AG10803 (cell line): Measurements from ENCODE around the gene OTUD1.
"Not testable (repeated sequence)": the region's sequence is repeated elsewhere in the genome, so short reads cannot be mapped to it uniquely, and the experiment has no call there.

ENCODE experiments used
- DNase-seq: peaks from one replicate; pipeline ENCODE4 v3.0.0; 2010; ENCODE audit warnings: low read depth
- H3K4me3 ChIP-seq: 2 replicates; pipeline ENCODE4 v1.5.1; 2011; ENCODE audit warnings: mild to moderate bottlenecking, low read length, control low read depth
- TF ChIP-seq, protein P1 (sequence below): conservative IDR thresholded peaks from 2 replicates; pipeline ENCODE4 v1.5.1; 2011; ENCODE audit warnings: mild to moderate bottlenecking, low read length, control low read depth, inconsistent platforms

The OTUD1 gene, protein sequence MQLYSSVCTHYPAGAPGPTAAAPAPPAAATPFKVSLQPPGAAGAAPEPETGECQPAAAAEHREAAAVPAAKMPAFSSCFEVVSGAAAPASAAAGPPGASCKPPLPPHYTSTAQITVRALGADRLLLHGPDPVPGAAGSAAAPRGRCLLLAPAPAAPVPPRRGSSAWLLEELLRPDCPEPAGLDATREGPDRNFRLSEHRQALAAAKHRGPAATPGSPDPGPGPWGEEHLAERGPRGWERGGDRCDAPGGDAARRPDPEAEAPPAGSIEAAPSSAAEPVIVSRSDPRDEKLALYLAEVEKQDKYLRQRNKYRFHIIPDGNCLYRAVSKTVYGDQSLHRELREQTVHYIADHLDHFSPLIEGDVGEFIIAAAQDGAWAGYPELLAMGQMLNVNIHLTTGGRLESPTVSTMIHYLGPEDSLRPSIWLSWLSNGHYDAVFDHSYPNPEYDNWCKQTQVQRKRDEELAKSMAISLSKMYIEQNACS

DNA sequence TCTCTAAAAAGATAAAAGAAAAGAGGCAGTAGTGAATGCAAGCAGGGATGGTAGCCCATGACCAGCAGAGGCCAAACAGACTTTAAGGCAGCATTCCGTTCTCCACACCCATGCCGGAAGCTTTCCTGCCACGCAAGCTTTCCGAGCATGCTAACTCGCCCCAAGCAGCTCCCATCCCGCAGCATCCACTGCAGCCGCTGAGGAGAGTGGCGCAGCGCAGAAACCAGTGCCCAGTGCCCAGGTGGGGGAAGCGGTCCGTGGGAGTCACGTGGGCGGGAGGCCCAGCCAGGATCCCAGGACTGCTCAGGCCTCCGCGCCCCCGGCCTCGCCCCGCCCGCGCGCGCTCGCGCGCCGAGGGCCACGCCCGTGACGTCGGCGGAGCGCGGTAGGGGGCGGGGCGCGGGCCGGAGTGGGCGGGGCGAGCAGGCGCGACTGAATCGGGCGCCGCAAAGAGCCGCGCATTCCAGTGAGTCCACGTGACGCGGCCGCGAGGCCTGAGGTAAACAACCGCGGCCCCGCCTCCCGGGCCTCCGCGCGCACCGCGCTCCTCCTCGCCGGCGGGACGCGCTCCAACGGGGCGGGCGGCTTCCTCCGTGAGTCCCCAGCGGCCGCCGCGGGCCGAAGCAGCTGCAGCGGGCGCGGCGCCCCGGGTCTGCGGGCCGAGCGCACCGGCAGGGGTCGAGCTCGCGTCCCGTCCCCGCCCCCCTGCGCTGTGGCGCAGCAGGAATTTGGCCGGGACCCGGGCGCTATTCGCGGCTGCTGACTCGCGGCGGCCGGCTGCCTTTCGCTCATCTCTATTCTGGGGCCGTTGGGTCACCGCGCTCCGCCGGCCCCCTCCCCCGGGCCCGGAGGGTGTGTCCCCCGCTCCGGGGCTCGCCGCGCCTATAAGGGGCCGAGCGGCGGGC, at the start of gene OTUD1:
Gene OTUD1, plus strand, starts transcription at position 529 of the 905 bp plus-strand sequence. CDS start 383 bp downstream, outside the sequence.
- H3K4me3 ChIP-seq, result peak within 1 kb of the TSS; percentile 84
- peak; percentile 93 for DNase-seq
- TF ChIP-seq, protein P1, sequence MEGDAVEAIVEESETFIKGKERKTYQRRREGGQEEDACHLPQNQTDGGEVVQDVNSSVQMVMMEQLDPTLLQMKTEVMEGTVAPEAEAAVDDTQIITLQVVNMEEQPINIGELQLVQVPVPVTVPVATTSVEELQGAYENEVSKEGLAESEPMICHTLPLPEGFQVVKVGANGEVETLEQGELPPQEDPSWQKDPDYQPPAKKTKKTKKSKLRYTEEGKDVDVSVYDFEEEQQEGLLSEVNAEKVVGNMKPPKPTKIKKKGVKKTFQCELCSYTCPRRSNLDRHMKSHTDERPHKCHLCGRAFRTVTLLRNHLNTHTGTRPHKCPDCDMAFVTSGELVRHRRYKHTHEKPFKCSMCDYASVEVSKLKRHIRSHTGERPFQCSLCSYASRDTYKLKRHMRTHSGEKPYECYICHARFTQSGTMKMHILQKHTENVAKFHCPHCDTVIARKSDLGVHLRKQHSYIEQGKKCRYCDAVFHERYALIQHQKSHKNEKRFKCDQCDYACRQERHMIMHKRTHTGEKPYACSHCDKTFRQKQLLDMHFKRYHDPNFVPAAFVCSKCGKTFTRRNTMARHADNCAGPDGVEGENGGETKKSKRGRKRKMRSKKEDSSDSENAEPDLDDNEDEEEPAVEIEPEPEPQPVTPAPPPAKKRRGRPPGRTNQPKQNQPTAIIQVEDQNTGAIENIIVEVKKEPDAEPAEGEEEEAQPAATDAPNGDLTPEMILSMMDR, result peak; percentile 1; the same call in 1 of the 2 replicates

DNA sequence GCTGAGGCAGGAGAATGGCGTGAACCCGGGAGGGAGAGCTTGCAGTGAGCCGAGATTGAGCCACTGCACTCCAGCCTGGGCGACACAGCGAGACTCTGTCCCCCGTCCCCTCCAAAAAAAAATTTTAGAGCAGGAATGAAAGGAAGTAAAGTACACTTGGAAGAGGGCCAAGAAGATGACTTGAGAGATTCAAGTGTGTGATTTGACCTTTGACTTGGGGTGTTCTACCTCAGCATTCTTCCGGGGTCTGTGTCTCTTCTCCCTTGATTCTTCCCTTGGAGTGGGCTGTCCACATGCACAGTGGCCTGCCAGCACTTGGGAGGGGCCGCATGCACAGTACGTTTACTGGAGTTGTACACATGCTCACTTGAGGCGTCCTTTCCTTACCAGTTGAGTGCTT, 48.5 kb upstream of the OTUD1 start:
- DNase-seq, H3K4me3 ChIP-seq: not testable (repeated sequence)

DNA sequence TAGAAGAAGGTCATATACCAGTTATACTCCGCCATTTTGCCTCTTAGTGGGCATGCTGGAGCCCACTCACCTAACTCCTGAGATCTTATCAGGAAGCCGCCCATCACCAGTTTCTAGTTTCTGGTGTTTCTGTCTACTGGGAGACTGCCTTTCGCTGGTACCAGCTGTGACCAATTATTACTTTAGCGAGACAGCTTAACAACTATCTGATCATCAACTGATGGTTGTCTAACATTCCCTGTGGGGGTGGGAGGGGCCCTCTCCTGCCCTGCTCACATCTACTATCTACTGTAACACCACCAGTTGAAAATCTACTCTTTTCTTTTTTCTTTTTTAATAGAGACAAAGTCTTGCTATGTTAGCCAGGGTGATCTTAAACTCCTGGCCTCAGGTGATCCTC, 48.1 kb upstream of the OTUD1 start:
- DNase-seq, result no peak
- H3K4me3 ChIP-seq, result no peak overlapping the region
- TF ChIP-seq, protein P1, result no peak

DNA sequence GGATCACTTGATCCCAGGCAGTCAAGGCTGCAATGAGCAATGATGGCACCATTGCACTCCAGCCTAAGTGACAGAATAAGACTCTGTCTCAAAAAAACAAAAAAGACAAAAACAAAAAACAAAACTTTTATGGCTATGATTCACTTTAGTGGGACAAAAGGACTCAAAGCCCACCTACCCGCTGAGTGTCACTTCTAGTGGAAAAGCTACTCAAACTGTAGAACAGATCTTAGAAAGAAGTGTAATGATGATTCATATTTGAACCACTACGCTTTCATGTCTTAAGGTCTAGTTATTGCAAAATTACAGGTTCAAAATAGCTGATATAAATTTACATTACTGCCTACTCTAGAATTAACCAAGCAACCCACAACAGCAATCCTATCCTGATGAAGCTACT, 47.1 kb upstream of the OTUD1 start:
- TF ChIP-seq, protein P1, result no peak
- DNase-seq, result no peak
- no peak overlapping the region for H3K4me3 ChIP-seq

DNA sequence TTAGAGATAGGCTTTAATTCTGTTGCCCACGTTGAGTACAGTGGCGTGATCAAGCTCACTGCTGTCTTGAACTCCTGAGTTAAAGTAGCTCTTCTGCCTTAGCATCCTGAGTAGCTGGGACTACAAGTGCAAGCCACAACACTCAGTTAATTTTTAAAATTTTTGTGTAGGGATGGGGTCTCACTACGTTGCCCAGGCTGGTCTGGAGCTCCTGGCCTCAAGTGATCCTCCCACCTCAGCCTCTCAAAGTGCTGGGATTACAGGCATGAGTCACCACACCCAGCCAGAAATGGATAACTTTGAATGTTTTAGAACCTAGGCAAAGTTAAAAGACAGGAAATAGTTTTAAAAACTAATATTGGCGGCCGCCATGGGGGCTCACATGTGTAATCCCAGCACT, 43.9 kb upstream of the OTUD1 start:
- TF ChIP-seq, protein P1, result no peak
- no peak for DNase-seq
- H3K4me3 ChIP-seq, result no peak overlapping the region

DNA sequence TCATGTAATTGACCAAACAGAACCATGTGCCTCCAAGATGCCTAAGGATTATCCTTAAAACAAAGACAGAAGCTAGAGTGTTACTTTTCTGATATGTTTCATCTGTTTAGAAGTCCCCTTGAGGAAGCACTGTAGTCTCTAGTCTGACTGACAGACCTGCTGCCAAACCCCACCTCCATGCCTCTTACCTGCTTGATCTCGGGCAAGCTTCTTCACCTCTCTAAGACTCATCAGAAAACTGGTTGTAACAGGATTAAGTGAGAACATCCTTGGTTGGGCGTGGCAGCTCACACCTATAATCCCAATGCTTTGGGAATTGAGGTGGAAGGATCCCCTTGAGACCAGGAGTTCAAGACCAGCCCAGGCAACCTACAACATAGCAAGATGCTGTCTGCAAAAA, 42.2 kb upstream of the OTUD1 start:
- H3K4me3 ChIP-seq, result no peak overlapping the region
- no peak for DNase-seq
- TF ChIP-seq, protein P1, result no peak

DNA sequence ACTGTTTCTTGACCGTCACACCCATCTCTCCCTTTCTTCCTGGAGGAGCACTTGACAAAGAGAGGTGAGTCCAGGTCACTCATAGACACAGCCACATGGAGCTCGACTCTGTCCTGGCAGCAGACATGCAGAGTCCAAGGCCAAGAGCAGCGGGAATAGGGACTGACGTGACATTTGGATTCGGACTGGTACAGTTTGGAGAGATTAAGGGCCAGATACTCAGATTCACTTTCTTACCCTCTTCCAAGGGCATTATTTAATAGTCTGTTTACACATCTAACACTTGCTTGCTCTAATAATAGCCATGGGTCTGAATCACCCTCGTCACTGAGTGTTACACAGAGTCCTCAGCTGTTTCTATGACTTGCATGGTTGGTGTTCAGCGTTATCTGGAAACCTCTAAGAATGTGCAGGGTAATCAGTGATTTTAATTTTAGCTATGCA, 39.2 kb upstream of the OTUD1 start:
- DNase-seq, result peak; percentile 79
- no peak overlapping the region for H3K4me3 ChIP-seq
- TF ChIP-seq, protein P1, result no peak
